ENCODE measurements around the gene CBX2.

CBX2 gene

DNA sequence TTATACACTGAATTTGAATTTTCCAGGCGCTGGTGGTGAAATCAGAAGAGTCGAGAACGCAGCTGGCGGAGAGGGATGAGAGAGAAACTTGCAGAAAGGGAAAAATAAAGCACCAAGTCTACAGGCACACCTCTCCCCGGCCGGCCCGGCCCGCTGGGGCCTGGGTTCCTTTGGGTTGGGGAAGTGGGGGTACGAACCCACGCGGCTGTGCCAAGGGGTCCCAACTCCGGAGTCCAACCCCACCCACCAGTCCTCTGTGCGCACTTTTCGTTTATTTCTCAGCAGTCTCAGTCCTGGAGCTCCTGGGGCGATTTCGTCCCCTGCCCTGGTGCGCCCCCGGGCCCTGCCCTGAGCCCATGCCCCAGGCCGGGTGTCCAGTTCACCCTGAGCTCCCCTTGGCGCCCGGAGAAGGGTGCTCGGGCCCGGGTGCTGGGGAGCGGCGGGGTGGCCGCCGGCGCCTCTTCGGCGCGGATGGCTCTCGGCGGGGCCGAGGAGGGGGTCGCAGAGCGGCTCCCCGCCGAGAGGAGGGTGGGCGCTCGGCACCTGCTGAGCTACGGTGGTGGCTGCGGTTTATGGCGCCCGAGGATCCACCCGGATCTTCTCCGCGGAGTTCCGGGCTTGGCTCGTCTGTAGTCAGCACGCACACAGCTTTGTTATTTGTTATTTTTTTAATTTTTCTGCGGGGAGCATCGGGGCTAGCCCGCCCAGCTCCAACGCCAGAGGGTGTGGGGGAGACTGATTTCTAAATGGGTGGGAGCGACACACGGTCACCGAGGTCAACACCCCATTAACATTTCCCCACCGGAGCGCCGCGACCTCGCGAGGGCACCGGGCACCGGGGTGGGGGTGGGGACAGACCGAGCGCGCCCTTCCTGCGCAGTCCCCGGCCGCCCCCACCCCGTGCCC, 34.7 kb downstream of the CBX2 start:
- no peak for DNase-seq (ENCODE audit: low read depth)

DNA sequence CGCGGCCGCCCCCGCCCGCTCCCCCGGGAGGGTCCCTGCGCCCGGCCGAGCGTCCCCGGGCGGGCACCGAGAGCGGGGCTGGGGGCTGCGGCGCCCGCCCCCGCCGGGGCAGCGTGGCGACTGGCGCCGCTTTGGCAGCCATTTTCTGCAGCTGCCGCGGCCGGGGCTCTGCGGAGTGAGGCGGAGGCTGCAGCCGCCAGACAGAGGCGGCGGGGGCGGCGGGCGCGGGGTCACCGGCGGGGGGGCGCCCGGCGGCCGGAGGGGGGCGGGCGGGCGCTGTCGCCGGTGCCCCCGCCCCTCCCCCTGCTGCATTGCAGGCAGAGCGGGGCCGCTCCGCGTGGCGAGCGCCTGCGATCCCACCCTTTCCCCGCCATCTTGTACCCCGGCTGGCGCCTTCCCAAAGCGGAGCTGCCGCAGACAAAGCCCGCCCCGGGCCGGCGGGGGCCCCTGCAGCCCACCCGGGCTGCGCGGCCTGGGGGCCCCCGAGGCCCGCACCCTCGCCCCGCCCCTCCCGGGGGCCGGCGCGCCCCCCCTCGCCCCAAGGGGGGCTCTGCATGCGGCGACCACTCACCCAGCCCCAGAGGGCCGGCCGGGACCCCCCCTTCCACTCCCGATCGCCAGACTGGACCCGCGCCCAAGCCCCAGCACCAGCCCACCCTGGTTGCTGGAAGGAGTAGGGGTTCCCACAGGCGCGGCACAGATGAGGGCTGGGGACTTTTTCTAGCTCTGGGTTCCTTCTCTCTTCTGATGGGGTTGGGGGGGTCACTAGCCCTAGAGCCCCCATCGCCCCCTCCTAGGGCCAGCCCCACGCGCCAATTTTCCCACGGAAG, 35.6 kb downstream of the CBX2 start:
- DNase-seq (ENCODE audit: low read depth), result no peak

DNA sequence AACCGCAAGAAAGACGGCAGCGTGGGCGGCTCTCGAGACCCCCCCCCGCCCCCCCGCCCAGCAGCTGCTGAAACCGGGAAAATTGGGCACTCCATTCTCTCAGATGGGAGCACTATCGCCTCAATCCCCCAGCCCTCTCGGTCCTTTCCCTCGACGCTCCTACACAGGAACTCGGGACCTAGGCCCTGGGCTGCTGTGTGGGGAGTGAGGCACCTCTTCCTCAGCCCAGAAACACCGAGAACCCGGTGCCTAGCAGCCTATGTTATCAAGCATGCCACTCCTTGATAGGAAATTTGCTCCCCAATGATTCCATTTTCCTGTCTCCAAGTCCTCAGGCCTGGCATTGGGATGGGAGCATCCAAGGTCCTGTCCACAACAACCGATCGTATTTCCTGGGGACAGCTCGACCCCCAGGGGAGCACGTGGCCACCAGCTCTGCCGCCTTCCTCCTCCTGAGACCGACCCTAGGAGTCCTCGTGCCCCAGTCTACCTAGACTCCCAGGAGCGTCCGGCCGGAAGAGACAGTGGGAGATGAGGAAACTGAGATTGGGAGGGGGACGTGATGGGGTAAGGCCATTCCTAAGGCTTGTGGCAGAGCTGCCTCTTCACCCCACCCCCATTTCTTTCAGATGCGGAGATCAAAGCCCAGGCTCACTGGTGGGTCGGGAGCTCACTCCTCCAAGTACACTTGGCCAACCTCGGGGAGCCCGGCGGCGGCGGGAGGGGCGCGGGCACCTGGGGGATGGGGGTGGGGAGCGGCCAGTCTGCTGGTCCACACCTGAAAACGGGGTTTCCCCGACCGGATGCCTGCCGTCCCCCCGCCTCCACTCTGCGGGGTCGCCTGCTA, 36.4 kb downstream of the CBX2 start:
- no peak for DNase-seq (ENCODE audit: low read depth)

DNA sequence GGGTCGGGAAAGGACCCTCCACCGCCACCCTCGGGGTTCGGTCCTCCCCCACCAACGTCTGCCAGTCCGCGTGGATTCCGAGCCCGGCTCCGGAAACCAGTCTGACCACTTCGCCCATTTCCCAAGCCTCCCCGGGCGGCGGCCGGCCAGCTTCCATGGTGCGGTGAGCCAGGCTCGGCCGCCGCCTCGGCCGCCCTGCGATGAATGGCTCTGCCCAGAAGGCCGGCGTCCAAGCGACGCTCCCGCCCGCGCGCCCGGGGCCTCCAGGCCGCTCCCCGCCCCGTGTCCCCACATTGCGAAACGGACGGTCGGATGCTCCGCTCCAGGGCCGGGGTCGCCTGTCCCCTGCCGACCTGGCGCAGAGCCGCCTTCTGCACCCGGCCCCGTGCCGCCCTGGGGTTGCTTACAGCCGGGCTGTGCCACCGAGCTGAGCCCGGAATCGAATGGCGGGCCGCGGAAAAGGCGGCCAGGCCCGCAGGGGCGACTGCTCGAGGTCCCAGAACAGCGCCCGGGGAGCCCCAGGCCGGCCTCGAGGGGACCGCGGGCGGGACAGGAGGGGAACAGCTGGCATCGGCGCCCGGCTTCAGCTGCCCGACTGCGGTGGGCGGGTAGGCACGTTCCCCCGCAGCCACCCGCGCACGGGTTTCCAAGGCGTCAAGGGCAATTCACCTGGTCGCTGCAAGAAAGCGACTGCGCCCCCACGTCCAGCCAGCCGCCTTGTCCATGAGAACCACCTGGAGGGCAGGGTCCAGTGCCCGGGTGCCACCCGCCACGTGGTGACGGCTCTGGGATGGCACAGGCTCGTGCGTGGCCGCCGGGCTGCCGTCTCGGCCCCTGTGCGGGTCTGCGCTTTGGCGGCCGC, 37.3 kb downstream of the CBX2 start:
- DNase-seq (ENCODE audit: low read depth), result no peak

DNA sequence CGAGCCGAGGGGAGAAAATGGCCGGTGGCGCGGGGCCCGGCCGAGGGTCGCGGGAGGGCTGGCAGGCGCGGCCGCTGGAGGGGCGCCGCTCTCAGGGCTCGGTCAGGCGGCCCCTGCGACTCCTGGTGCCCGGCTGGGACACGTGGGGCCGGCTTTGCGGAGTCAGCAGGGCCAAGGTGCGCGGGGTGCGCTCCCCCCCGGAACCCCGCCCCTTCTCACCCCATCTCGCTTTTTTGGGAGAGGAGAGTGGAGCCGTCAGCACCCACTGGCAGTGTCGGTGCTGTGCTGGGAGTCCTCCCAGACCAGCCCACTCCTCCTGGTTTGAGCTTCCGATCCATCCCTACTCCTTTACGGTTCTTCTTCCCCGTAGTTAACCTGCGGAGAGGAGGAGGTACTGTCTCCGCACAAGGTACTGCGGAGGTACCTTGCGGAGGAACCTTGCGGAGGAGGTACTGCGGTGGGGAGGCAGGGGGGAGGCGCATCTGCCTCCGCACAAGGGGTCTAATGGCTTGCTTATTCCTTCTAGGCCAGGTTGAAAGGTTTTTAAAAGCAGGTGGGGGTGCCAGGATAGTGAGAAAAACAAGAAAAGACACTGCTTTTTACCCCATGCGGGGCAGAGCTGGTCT, 38.0 kb downstream of the CBX2 start:
- DNase-seq (ENCODE audit: low read depth), result no peak

DNA sequence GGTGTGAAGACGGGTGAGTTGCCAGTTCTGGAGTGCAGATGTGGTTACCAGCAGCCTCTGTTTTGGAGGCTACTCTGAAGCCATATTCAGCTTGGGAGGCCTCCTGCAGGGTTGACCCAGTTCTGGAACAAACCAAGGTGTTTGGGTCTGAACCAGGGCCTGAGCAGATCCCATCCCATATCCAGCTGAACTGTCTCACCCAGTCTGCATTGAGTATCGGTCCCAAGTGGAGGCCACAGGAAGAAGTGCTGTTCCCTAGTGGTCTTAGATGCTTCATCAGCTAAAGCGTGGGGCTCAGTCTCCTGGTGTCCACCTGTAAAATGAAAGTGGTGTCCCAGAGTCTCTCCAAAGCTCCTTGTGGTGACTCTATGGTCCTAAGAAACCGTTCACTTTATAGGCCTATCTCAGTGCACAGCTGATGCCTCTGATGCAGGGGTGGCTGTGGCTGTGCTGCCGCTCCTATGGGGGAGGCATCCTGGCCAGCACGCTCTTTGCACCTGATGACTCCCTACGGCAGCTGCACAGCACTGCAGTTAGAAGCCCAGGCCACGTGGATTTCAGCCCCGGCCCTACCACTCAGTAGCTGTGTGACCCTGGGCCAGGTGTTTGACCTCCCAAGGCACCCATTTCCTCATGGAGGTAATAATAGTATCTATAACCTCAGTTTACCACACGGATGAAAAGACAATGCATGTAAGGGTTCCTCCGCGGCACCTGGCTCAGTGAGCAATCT, 40.2 kb downstream of the CBX2 start:
- DNase-seq (ENCODE audit: low read depth), result no peak

DNA sequence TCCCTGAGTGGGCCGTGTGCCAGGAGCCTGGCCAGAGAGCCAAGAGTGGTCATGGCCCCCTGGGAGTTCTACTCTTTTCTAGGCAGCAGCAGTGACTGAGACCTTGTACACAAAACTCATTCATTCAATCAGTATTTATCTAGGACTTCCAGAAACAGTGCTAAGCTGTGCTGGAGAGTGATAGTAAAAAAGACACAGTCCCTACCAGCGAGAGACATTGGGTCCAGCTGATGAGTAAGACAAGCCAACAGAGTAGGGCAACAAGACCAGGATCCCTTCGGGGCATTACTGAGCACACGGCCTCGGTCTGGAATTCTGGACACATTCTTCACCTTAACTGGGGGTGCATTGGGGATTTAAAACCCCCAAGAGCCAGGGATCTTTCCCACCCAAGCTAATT, 41.1 kb downstream of the CBX2 start:
- no peak for DNase-seq (ENCODE audit: low read depth)

DNA sequence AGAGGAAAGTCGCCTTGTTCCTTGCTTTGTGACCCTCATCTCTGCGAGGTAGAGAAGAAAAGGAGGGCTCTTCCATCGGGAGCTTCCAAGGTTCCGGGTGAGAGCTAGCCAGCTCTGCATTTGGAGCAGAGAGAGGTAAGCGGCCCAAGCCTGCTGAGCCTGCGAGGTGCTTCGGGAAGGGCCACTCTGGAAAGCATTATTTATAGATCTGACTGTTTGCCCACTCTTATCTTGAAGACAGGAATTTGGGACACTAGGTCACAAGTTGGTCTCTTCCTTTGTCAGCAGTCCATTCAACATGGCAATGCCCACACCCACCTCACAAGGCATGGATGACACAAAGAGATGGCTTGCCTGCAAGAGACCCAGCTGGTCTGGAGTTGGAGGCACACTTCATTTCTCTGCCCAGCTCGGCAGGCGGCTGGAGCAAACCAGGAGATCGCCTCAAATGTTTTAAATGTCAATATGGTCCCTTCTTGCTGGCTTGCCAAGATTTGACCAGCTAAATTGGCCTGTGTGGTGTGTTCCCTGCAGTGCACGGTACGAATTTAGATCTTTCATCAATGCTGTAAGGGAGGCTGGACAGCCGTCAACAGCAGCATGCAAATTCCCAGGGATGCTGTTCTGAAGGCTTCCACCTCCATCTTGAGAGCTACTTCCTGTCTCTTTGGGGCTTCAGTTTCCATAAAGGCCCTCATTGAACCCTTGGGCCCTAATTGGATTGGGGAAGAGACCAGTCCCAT, 41.8 kb downstream of the CBX2 start:
- DNase-seq (ENCODE audit: low read depth), result no peak

DNA sequence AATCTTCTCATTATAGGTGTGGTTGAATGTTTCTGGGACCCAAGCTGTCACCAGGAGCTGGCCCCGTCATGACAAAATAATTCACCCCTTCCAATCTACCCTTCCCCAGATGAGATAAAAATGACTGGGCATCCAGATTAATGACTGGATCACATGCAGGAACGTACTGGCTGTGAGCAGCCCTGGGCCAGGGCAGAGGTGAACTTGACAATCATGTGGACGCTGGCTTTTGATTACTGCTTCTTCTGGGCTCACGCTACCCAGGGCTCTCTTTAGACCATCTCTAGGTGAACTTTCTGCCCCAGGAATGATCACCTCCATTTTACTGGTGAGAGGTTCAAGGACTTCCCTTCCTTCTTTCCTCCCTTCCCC, 43.0 kb downstream of the CBX2 start:
- DNase-seq (ENCODE audit: low read depth), result no peak

DNA sequence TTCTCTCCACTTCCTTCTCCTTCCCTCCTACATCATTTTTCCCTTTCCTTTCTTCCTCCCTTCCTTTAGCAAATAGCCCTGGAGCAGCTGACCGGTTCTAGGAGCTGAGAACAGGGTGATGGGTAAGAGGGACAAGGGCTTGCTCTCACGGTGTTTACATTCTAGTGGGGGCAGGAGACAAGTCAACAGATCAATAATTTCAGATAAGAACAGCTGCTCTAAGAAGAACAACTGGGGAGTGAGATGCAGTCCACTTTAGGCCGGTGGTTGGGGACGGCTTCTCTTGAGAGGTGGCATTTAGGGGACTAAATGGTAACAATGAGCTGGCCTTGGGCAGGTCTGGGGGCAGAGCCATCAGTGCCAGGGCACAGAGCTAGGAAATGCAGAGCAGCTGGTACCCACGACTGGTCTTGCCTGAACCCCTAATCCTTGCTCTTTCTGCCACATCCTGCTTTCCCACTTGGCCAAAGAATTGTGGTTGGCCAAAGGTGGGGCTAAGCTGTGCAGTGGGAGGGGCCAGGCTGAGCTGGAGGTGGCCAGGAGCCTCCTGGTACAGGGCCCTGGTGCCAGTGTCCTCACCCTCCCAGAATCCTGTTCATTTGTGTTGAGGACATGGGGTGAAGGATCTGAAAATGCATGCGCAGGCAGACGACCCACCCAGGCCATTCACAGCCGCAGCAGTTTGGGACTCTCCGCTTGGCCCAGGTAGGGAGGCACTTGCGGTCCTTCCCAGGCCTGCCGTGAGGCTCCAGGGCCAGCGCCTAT, 43.6 kb downstream of the CBX2 start:
- no peak for DNase-seq (ENCODE audit: low read depth)

DNA sequence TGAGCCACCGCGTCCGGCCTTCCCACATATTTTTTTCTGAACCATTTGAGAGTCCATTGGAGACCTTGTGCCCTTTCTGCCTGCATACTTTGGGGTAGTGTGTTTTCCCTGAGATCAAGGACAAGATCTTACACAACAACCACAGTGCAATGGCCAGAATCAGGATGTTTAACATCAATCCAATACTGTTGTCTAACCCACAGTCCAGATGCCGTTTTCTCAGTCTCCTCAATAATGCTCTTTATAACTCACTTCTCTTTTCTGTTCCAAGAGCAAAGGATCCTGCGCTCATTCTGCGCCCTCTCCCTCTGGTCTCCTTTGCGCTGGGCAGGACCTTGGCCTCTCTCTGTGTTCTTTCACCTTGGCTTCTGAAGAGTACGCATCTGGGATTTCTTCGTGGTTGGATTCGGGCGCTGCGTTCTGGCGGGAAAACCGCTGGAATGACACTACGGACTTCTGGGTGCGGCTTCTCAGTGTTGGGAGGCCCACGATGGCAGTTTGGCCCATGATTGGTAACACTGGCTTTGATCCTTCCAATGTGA, 44.7 kb downstream of the CBX2 start:
- DNase-seq (ENCODE audit: low read depth), result no peak

DNA sequence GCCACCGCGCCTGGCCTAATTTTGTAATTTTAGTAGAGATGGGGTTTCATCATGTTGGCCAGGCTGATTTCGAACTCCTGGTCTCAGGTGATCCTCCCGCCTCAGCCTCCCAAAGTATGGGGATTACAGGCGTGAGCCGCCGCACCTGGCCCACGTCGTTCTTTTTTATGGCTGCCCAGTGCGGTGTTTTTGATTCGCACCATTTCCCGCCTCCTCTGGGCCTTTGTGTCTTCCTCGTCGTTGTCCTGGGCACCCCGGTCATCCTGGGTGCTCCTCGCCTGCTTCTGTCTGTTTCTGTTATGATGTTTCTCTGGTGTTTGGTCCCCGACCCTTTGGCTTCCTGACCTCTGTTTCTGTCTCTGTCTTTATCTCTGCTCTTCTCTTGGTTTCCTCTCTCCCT, 46.3 kb downstream of the CBX2 start:
- no peak for DNase-seq (ENCODE audit: low read depth)

DNA sequence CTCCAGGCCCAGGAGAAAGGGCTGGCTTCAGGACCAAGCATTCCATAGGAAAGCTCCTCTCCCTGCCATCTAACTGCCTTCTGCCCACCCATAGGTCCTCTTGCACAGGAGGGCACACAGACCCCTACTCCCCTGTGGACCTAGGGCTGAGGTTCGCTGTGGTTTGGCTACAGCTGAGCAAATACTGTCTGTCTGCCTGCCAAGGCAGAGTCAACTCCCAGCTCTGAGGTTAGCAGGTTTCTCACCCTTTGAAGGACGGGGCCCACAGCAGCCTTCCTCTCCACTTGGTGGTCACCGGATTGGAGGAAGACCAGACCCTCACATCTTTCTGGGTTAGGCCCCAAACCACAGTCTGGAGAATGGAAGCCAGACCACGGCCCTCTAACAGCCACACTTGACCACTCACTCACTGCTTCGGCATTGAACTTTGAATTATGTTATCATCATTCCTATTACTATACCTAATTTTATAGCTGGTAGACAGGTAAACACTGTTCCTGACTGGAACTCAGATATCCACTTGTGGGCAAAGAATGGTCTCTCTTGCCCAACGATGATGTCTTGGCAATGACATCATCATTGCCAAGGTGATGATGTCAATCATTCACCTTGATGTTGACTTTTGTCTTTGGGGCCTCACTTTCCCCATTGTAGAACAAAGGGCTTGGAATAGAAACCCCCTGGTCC, 47.1 kb downstream of the CBX2 start:
- no peak for DNase-seq (ENCODE audit: low read depth)

DNA sequence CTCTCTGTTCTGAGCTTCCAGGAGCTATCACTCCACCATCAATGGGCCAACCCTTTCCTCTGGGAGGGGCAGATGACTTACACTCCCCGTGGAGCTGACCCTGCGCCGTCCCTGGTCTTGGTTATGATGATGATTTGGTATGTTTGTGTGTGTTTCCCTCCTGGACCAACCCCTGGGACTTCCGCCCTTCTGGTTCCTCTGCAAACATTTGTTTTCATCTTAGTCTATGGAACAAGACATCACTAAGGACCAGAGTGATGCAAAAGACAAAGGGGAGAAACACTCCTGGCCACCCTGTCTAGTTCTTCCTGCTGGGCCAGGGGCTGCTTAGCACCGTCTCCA, 47.6 kb downstream of the CBX2 start:
- DNase-seq (ENCODE audit: low read depth), result no peak

DNA sequence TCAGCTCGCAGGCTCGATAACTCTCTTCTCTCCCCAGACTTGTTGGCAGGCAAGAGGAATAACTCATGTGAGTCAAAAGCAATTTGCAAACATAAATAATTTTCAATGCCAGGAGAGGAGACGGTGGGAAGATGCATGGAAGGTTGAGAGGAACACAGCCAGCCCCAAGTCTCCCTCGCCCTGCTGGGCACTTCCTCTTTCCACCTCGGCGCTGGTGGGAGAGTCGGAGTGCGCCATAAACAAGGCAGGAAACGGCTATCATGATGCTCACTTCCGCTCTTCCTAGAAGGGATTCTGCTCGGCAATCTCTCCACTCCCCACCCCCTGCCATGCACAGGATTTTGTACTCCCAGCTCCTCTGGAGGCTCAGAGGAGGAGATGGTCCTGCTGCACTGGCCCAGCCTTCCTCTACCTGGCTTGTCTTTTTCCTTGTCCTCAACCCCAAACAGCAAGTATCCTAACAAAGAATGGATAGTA, 48.3 kb downstream of the CBX2 start:
- no peak for DNase-seq (ENCODE audit: low read depth)

DNA sequence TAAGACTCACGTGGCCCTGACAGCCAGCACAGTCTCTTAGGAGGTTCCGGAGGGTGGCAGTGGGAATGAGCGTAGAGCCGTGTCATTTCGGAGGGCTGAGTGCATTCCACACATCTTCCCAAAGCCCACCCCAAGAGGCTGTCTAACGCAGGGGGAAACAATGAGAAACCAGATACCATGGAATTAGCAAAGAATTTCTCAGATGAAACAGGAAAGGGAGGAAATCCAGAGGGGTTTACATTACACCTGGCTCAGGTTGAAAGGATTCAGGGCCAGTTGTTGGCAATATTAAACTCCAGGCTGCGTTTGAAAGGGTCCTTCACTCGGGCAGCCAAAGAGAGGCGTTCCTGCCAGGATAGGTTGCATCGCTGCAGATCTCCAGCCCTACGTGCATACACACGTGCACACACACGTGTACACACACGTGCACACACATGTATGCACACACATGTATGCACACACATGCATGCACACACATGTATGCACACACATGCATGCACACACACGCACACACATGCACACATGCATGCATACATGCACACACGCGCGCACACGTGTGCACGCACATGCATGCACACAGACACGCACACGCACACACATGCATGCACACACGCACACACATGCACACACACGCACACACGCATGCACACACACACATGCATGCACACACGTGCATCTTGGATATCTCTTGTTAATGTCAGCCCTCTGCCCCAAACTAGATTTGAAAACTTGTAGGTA, 49.1 kb downstream of the CBX2 start:
- no peak for DNase-seq (ENCODE audit: low read depth)

DNA sequence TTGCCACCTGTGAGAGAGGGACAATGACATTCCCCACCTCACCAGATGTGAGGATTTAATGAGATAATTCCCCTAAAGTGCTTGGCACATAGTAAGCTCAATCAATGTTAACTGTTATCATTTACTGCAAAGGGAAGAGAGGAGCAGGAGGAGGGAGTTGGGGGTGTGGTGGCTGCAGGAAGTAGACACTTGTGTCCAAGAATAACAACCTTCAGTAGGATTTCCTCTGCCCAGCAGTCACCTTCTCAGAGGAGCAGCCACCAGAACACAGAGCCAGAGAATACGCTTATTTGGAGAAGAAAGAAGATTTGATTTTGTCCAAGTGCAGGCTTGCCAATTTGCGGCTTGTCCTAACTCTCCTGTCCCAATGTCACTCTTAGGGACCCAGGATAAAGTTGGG, 51.1 kb downstream of the CBX2 start:
- DNase-seq (ENCODE audit: low read depth), result no peak
